Measurements from ENCODE around the gene RBM8A.
"Not testable (repeated sequence)": the region's sequence is repeated elsewhere in the genome, so short reads cannot be mapped to it uniquely, and the experiment has no call there.

The RBM8A gene

DNA sequence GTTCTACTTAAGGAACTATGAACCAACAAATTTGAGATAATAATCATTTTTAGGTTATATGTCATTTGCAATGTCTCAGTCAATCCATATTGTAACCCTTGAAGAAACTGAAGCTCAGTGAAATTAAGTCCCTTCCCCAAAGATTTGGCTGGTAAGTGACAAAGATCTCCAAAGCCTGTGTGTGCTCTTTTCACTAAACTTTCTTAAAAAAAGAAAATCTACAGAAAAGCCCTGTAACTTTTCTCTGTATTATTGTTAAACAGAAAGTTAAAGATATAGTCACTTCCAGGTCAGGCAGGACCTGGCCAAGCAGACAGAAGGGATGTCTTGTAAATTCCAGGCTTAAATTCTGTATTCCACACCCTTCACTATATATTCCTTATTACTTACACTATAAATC lies 29.1 kb upstream of the RBM8A start:
- DNase-seq = no peak

DNA sequence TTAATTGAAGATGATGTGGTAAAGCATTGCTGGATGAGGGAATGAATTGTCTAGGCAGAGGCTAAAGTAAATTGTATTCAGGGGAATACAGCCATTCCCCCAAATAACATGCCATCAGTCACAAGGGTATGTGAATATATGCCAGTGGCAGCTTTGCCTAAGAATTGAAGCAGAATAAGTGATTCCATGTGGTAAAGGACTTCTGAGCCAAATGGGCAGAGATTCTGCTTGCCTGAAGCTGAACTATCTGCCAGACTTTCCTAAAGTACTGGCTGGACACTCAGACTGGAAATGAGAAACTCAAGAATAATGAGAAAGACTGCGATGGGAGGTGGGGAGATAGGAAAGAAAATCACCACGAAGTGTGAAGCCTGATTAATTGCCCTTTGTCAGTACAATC lies 28.2 kb upstream of the RBM8A start:
- DNase-seq = no peak

DNA sequence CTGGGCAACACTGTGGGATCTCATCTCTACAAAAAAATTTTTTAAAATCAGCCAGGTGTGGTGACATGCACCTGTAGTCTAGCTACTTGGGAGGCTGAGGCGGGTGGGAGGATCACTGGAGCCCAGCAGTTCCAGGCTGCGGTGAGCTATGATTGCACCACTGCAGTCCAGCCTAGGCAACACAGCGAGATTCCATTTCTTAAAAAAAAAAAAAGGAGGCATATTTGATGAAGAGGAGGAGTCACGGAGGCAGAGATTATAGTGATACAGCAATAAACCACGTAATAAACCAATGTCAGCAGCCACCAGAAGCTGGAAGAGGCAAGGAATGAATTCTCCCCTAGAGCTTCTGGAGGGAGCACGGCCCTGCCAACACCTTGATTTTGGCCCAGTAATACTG lies 26.6 kb upstream of the RBM8A start:
- DNase-seq = no peak

DNA sequence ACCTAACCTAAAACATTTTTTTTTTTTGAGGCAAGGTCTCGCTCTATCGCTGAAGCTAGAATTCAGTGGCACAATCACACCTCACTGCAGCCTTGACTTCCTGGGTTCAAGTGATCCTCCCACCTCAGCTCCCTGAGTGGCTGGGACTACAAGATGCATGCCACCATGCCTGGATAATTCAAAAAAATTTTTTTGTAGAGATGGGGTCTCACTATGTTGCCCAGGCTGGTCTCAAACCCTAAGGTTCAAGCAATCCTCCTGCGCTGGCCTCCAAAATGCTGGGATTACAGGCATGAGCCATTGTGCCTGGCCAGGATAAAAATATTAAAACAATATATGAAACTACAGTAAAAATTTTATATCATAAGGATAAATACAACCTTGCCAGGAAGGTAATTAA lies 25.6 kb upstream of the RBM8A start:
- DNase-seq = no peak

DNA sequence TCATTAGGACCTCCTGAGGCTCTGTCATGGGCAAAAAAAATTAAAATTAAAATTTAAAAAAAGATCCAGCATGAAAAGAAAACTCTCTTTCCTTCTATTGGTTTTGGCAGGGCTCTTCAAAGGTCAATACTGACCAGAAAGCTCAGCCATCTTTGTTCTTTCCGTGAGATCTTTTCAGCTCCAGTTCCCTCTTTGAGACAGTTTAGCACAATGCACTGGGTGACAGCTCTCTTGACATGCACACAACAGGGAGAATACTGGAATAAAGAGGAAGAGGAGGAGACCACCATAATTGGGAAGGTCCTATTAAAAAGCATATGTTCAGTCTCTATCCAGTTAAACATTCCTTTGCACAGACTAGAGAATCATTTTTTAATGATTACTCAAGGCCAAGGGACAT lies 24.2 kb upstream of the RBM8A start:
- no peak for DNase-seq

DNA sequence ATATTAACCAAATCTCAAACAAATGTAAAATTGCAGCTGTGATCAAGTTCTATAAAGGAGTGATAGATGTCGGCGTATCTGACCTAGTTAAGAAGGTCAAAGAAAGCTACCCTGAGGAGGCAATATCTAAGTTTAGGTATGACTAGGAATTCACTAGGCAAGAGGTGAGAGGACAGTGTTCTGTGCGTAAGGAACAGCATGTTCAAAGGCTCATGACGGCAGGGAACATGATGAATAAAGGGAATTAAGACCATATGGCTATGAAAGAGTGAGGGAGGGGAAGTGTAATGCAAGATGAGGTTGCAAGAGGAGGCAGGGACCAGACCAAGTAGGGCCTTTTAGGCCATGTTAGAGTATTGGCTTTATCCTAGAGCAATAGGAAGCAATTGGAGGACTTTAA lies 21.9 kb upstream of the RBM8A start:
- no peak for DNase-seq

DNA sequence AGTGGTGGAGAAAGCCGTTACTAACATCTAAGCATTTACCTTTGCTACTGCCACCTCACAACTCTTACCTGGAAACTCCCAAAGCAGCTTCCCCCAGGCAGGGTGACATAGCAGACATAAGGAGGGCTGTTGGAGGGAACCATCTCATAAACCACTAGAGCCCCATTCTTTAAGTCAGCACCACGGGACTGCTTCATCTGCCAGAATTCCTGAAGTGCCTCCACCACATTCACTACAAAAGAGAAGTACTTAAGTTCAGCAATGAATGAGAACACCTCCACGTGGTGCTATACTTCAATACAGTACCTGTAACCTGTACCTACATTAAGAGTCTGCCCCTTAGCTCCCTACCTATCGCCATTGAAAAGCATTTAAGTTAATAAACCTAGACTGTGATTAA lies 20.3 kb upstream of the RBM8A start:
- no peak for DNase-seq

DNA sequence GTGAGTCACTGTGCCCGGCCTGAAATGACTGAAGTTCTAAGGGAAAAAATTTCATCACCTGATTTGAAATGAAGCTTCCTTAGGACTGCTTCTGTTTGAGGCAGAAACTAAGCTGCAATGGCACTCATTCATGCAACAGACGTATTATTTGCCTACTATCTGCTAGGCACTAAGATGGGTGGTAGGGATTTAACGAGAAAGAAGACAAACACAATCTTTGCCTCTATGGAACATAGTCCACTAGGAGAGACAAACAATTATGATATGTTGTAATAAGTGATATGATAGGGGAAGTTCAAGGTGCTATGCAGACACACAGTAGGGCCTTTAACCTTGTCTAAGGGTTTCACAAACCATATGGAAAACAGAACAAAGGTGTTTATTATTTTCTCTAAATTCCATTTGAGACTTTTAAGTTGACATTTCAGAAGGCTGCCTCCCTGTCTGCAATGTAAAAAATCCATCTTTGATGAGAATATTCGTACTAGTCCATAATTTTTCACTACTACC lies 19.2 kb upstream of the RBM8A start:
- no peak for DNase-seq

DNA sequence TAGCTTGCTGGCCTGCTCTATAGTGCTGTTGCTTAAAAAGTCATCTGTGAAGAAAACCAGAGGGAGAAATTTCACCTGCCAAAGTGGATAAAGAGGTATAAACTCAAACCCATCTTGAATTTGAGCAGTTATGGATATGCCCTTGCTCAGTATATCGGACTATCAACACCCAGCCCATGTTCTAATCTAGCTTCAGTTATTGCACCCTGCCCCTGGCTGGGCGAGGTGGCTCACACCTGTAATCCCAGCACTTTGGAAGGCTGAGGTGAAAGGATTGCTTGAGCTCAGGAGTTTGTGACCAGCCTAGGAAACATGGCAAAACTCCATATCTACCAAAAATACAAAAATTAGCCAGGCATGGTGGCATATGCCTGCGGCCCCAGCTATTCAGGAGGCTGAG lies 17.2 kb upstream of the RBM8A start:
- DNase-seq = no peak

DNA sequence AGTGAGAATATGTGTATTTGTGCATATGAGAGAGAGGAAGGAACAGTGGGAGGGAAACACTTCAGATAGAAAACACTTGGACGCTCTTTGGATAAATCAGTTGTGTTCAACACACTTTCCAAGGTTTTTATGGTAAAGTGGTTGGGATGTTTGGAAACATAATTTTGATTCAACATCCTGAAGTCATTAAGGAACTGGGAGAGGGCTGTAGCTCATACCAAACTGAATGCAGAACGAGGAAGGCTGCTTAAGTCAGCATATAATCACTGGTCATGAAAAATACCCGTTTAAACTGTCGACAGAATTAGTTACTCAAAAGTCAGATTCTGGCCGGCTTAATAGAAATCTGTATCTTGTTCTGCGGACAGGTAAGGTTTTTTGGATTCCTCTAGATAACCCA lies 15.6 kb upstream of the RBM8A start:
- no peak for DNase-seq

DNA sequence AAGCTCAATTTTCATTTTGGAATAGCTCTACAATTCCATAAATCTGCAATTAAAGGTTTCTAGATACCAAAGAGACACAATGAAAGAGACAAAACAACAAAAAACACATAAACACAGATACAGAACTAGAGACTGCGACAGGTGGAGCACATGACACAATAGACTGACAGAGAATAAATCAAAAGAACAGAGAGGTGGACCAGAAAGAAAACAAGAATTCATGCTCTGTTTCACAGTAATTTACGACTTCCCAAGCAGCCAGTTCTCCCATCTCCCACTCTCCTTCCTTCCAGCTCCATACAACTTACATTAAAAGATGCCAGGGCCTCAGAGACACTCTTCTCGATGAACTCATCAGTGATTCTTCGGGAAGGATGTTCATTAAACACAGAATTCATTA lies 15.1 kb upstream of the RBM8A start:
- DNase-seq = no peak

DNA sequence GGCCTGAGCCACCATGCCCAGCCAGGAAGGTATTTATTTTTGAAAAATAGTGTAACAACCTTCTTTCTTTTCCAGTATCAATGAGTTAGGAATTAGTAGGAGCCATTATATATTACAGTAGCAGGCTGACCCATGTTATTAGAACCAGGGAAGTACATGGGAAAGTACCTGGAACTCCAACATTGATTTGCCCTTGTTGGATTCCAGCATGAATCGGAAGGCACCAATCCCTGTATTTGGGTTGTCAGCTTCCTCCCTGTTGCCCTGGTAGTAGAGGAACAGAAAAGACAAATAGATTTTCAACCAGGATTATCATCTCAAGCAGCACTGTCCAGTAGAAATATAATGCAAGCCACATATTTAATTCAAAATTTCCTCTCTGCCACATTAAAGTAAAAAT lies 10.2 kb upstream of the RBM8A start:
- no peak for DNase-seq

DNA sequence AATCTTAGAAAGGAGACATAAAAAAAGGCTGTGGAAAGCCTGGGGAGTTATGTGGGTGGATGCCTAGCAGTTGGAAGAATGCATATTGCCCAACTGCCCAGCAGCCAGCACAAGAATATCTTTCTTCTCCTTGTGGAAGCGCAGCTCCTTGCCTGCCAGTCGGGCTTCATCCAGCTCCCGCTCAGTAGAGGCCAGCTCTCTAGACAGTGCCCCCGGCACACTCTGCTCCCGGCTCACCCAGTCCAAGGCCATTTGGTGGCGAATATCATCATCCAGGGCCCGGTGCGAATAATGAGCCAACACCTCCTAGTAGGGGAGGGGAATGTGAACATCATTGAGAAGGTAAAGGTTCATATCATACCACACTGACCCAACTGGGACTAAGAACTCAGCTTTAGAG lies 9.0 kb upstream of the RBM8A start:
- no peak for DNase-seq

DNA sequence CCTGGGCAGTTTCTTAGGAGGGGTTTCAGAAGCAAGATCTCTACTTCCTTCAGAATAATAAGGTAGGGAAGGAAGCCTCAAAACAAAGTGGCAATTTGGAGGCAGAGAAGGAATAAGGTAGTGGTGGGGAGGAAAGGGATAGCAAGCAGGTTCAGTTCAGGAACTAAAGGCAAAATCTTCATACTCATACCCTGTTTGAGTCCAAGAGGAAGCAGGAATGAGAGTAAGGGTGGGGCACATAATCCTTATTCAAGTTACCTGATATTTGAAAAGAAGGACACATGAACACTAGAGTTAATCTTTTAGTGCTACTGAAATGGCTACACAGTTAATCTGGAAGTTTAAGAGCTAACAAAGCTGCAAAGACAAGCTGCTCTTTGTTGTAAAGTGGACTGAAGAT lies 8.4 kb upstream of the RBM8A start:
- no peak for DNase-seq

DNA sequence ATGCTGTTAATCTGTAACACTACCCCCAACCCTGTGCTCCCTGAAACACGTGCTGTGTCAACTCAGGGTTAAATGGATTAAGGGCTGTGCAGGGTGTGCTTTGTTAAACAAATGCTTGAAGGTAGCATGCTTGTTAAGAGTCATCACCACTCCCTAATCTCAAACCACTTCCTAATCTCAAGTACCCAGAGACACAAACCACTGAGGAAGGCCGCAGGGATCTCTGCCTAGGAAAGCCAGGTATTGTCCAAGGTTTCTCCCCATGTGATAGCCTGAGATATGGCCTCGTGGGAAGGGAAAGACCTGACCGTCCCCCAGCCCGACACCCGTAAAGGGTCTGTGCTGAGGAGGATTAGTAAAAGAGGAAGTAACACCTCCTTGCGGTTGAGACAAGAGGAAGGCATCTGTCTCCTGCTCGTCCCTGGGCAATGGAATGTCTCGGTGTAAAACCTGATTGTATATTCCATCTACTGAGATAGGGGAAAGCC lies 5.3 kb upstream of the RBM8A start:
- DNase-seq = not testable (repeated sequence)

DNA sequence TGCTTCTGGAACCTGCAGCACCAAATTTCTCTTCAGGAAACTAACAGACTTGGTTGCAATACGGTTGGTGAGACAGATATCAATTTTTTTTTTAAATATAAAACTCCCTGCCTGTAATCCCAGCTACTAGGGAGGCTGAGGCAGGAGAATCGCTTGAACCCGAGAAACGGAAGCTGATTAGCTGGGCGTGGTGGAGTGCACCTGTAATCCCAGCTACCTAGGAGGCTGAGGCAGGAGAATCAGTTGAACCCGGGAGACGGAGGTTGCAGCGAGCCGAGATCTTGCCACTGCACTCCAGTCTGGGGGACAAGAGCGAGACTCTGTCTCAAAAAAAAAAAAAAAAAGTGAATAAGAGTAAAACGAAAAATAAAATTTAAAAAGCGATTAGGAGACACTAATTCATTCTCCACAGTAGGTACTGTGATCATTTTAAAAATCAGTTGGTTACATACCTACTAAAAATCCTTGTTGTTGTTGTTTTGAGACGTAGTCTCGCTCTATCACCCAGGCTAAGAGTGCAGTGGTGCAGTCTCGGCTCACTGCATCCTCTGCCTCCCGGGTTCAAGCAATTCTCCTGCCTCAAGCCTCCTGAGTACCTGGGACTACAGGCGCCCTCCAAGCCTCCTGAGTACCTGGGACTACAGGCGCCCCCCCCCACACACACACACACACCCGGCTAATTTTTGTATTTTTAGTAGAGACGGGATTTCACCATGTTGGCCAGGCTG lies 796 bp upstream of the RBM8A start:
- no peak for DNase-seq

DNA sequence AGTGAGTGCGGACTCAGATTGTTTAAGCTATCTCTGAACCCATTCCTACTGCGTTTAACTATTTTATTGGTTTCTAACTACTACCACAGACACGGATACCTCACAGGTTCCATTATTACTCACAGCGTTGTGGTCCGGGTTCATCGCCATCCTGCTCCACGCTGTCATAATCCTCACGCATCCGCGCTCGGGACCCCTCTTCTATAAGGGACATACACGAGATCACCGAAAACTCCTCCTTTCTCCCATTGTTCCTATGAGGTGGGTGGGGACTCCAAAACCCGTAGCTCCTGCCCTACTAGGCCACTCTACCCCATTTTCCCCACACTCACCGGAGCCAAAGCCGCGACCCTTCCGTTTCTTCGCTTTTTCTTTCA lies 610 bp downstream of the RBM8A start:
- no peak for DNase-seq

DNA sequence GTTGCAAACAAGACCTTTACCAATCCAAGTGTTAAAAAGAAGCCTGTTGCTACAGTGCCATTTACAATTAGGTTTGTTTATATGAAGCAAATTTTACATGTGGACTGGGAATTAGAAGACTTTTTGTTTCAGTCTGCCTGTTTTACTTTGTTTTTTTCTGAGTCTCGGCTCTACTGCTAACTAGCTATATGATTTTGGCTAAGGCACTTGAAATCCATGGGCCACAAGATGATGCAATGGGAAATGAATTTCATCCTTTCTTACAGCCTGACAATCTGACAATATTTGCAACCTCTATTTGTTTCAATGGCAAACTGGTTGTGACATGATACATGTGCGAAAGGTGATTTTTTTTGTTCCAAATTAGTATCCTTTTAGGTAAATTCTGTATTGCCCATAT lies 5.0 kb downstream of the RBM8A start:
- DNase-seq = no peak

DNA sequence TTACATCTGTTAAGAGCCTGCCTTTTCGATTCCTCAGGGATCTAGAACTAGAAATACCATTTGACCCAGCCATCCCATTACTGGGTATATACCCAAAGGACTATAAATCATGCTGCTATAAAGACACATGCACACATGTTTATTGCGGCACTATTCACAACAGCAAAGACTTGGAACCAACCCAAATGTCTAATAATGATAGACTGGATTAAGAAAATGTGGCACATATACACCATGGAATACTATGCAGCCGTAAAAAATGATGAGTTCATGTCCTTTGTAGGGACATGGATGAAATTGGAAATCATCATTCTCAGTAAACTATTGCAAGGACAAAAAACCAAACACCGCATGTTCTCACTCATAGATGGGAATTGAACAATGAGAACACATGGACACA lies 7.0 kb downstream of the RBM8A start:
- not testable (repeated sequence) for DNase-seq

DNA sequence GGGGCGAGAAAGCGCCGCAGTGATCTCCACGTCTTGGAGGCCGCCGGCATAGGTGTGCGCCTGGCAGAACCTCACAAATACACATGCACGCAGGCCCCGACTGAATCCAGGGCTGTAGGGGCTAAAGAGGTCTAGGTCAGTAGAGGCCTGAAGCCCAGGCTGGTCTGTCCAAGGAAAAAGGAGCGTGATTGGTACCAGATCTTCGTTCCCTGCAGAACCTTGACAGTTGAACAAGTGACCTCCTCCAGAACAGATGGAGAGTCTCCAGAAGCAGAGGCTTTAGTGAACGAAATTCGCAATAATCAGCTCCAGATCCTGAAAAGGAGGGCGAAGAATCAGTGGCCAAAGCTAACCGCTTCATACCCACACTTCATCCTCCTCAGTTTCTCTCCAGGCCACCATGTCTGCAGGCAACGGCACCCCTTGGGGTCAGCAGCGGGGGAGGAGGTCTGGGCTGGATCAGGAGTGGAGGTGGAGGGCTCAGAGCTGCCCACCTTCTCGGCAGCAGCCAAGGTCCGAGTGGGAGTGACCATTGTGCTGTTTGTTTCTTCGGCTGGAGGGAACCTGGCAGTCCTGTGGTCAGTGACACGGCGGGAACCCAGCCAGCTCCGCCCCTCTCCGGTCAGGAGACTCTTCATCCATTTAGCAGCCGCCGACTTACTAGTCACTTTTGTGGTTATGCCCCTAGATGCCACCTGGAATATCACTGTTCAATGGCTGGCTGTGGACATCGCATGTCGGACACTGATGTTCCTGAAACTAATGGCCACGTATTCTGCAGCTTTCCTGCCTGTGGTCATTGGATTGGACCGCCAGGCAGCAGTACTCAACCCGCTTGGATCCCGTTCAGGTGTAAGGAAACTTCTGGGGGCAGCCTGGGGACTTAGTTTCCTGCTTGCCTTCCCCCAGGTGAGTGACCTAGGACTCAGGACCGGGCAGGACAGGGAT lies 8.0 kb downstream of the RBM8A start:
- no peak for DNase-seq

DNA sequence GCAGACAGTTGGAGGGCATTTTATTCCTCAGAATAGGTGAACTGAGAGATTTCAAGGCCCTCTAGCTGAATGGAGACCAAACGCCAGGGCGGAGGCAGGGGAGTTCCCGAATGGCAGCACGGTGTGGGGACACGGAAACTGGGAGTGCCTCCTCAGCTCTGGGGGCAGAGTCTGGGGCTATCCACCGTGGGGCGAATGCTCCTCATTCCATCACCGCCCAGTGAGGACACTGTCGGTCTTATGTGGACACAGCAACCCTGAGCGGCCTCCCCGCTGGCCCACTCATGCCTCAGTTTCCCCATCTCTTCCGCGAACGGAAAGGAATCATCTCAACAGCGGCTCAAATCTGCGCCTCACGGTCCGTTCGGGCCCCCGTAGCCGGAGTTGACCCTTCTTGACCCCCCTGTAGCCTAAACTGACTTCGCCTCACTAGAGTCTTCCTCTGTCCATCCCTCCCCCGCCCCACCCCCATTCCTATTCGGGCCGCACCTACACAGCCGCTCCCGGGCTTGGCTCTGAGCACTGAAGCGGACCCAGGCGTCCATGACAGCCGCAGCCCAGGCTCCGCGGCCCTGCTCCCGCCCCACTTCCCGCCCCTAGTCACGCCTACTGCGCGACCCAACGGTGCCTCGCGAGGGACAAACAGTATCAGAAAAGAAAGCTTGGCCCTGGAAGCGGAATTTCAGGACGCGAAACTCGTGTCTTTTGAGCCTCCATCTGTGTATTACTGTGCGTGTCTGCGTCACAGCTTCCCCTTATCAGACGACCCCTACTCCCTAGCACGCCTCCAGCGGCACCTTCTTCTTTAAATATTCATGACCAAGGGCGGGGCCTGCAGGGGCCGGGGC lies 8.9 kb downstream of the RBM8A start, which contains the start of gene PEX11B:
PEX11B (minus strand) TSS at position 574 of the 848 bp plus-strand sequence; CDS start at position 545, 29 bp downstream.
- peak; percentile 92 for DNase-seq

DNA sequence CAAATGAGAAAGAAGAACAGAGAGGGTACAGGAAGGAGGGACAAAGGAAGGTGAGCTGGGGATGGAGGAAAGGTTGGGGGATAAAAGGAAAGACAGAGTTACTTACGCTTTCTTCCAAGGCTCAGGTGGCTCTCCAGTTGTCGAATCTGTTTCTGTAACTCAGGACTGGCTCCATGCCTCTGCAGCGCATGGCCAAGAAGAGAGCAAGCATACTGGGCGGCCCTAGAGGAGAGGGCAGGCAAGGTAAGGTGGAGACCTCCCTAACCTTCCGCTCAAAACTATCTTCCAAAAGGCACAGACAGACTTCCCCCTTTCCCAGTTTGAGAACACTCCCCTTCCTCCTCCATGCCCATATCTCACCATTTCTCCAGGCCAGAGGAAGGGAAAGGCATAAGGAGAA lies 9.7 kb downstream of the RBM8A start:
- no peak for DNase-seq

DNA sequence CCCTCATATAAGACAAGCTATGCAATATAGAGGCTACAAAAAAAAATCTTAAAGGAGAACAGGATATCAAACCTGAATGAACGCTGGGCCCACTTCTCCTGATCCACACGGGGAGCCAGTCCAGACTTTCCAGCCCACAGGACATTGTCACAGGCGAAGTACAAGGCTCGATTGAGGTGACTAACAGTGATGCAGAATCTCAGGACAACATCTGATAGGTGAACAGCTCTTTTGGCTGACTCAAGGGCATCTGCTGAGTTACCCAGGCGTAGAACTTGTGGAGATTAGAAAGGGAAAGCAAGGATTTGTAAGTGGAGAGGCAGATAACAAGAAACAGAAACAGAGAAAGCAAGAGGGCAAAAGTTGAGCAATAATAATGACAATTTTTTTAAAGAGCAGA lies 10.5 kb downstream of the RBM8A start:
- no peak for DNase-seq
